ENCODE measurements around the gene SETX. TPM values are rescaled to one million over a fixed set of nuclear protein-coding genes. Genes with fewer than 3 reads are reported as not detected.

Gene SETX
- total and polyA plus RNA-seq, 11 donors = 11.7 to 42.5 (median 27.5) TPM

- WGBS, 4 donors = 80 to 84% (median 82%) methylated on average over 10 of the region's 10 CpGs
- no peak overlapping the region for H3K27ac ChIP-seq
Measured at GRCh38 chr9:132216861-132217619, 137.7 kb downstream of the SETX start.

GRCh38 chr9:132214027-132214622, 140.7 kb downstream of the SETX start:
- DNase-seq (peak; percentile 84 to 95 (median 88)), ATAC-seq (peak; percentile 94 to 98 (median 96))
- H3K27ac ChIP-seq = peak overlapping the region in 11 of 12 donors; percentile 58 to 85 (median 75)
- no peak overlapping the region for H3K4me3 ChIP-seq
- TF ChIP-seq POLR2A (IDR thresholded peaks at IDR 0.05) (no peak), CTCF (IDR thresholded peaks at IDR 0.05) (peak in 7 of 12 donors; percentile 5 to 33 (median 27))
- no peaks in the 10 kb centered on the region for H3K27me3 ChIP-seq
- H3K36me3 ChIP-seq = no peaks in the 10 kb centered on the region
- intact Hi-C loops (cut with DNase I) = loop anchor here in 2 of 10 donors (1.0 to 2.0 kb wide), 2 partner anchors 31 to 44 kb away; no protein-coding TSS in a partner anchor
- H3K9me3 ChIP-seq = no peaks in the 10 kb centered on the region
- WGBS, 4 donors = 4 to 29% (median 8%) methylated on average over 15 to 18 of the region's 18 CpGs
- H3K4me1 ChIP-seq = peaks cover 0 to 24% (median 11%) of the 10 kb centered on the region in 12 donors

More at GRCh38 chr9:132216861-132217619, 137.7 kb downstream of the SETX start:
- ATAC-seq = peak in 1 of 4 donors; percentile 3
- Histone ChIP-seq H3K4me3 (no peak overlapping the region), H3K27me3 (no peaks in the 10 kb centered on the region), H3K36me3 (no peaks in the 10 kb centered on the region), H3K9me3 (no peaks in the 10 kb centered on the region), H3K4me1 (peaks cover 0 to 24% (median 11%) of the 10 kb centered on the region in 12 donors)
- DNase-seq = no peak
- intact Hi-C loops (cut with DNase I) = no loop called here
- no peak for TF ChIP-seq POLR2A (IDR thresholded peaks at IDR 0.05)
- no peak for TF ChIP-seq CTCF (IDR thresholded peaks at IDR 0.05)

- Histone ChIP-seq H3K27ac (no peak overlapping the region), H3K4me3 (no peak overlapping the region), H3K27me3 (no peaks in the 10 kb centered on the region), H3K36me3 (no peaks in the 10 kb centered on the region), H3K4me1 (peaks cover 0 to 14% (median 10%) of the 10 kb centered on the region in 12 donors), H3K9me3 (no peaks in the 10 kb centered on the region)
- ATAC-seq = no peak
- intact Hi-C loops (cut with DNase I) = no loop called here
- 89 to 94% (median 91%) methylated on average over 7 of the region's 7 CpGs for WGBS, 4 donors
- DNase-seq = no peak
- TF ChIP-seq CTCF (IDR thresholded peaks at IDR 0.05) (no peak), POLR2A (IDR thresholded peaks at IDR 0.05) (no peak)
Measured at GRCh38 chr9:132211570-132211969, 143.2 kb downstream of the SETX start.

Other genes with a start within 250 kb of the SETX start
- 1 to 10 TPM in 7 of 9 donors, under 1 TPM in 2; 0.40 to 4.1 (median 2.5) TPM for gene NTNG2, start 192.9 kb downstream of the SETX start, total RNA-seq
- 1 to 10 TPM in 1 of 2 donors, under 1 TPM in 1; 0.28 to 2.2 TPM for gene NTNG2, start 192.9 kb downstream of the SETX start, polyA plus RNA-seq
- 10 to 100 TPM; 13.0 to 20.3 (median 16.5) TPM for gene TTF1, start 51.9 kb upstream of the SETX start, total RNA-seq
- gene TTF1, start 51.9 kb upstream of the SETX start, polyA plus RNA-seq = 10 to 100 TPM; 20.5 to 25.2 TPM
- 1 to 10 TPM; 1.3 to 6.0 (median 2.2) TPM for gene CFAP77, start 55.2 kb upstream of the SETX start, total RNA-seq
- gene CFAP77, start 55.2 kb upstream of the SETX start, polyA plus RNA-seq = 1 to 10 TPM; 1.6 to 6.8 TPM
- gene BARHL1, start 227.6 kb upstream of the SETX start, total RNA-seq = not detected
- not detected for gene BARHL1, start 227.6 kb upstream of the SETX start, polyA plus RNA-seq

All from heart left ventricle (tissue), 16 donors.